ENCODE measurements around the gene AGO3.
"Not testable (repeated sequence)": the region's sequence is repeated elsewhere in the genome, so short reads cannot be mapped to it uniquely, and the experiment has no call there.

The AGO3 gene

DNA sequence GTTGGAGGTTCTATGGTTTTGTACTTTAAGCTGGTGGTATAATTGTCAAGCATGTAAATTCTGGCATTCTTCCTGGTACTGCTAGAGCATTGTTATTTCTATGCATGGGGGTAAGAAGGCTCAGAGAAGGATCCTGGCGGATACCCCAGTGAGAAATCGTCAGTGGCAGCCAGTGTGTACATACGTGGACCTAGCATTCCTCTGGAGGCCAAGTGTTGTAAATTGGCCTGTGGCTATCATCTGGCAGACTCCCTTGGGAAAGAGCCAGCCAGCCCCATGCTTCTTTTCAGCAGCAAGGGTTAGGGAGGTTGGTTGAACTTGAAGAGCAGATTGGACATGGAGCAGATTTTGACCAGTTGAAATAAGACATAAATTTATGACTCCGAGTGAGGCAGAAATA, 5.2 kb upstream of the AGO3 start:
- no peak for DNase-seq (ENCODE audit: low read depth)

GRCh38 chr1:35927472-35927871, 3.4 kb upstream of the AGO3 start:
- no peak for DNase-seq (ENCODE audit: low read depth)

DNA sequence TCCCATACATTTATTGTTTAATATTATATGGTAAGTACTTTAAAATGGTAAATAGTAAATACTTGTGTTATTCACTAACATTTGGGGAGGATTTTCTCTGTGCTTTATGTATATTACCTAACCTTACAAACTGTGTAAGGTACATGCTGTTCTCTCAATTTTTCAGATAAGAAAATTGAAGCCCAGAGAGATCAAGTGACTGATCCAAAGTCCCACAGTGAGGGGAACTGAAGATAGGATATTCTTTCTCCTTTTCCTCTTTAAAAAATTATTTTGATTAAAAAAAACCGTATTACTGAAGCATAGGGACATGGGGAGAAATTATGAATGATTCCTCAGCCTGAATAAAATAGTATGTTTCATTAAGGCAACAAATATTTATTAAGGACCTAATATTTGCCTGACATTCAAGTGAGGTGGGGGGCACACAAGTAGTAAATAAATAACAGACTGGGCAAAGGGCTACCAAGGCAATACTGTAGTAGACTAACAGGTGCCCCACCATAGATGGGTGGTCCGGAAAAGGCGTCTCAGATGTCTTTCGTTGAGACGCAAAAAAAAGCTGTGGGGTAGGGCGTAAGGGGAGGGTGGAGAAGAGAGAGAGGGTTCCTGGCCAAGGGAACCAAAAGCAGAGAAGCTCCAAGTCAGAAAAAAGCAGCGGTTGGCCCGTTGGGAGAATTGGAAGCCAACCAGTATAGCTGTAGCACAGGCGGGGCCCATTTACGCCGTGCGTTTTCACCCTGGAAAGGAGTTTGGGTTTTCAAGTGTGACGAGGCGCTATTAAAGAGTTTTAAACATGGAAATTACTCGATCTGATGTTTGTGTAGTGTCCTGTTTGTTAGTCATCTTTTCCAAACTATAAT, 944 bp upstream of the AGO3 start:
- peak; percentile 15 for DNase-seq (ENCODE audit: low read depth)

- DNase-seq (ENCODE audit: low read depth), result no peak
Measured at GRCh38 chr1:35931446-35932157, 697 bp downstream of the AGO3 start.

DNA sequence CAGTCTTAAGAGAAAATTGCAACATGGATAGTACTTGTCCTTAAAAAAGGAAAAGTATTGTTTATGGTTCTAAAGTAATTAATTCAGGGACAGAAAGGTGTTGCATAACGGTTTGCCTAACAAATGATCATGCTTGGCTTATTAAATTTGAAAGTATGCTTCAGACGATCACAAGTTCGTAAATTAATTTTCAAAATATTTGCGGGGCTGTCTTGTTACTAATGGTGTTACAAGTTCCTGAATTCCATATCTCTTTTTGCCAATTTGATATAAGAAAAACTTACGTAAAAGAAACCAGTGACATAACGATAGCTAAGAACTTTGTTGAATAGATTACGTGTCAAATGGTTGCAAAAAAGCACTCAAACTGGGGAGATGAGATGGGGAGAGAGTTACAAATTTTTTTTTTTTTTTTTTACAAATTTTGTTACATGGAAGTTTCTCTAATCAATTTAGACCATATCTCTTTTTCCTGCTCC, 1.3 kb downstream of the AGO3 start:
- no peak for DNase-seq (ENCODE audit: low read depth)

- no peak for DNase-seq (ENCODE audit: low read depth)
Measured at GRCh38 chr1:35932941-35933340, 2.0 kb downstream of the AGO3 start.

- DNase-seq (ENCODE audit: low read depth), result no peak
Measured at GRCh38 chr1:35935442-35936388, 4.8 kb downstream of the AGO3 start.

DNA sequence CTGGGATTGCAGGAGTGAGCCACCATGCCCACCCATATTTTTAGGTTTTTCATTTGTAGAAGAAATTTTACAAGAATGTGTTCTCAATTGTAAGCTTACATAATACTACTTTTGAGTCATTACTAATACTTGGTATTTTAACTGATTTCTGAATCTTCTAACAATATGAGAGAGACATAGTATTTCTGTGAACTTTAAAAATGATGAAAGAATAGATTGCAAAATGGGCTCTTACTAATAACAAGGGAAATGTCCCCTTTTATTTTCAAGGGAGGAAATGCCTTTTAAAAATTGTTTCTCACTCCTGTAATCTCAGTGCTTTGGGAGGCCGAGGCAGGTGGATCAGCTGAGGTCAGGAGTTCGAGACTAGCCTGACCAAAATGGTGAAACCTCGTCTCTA, 5.9 kb downstream of the AGO3 start:
- no peak for DNase-seq (ENCODE audit: low read depth)

DNA sequence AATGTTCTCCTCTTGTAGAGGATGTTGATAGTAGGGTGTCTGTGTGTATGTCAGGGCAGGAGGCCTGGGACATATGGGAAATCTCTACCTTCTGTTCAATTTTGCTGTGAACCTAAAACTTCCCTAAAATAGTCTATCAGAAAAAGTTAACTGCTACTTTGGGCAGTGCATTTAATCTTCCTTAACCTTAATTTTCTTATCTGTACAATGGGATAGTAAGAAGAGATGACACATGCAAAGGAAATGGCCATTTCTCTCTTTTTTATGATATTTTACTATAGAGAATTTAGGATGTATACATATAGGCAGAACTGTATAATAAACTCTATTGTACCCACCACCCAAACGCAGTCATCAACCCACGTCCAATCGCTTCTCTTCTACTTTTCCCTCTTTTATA, 8.6 kb downstream of the AGO3 start:
- DNase-seq (ENCODE audit: low read depth), result no peak

- DNase-seq (ENCODE audit: low read depth), result no peak
Measured at GRCh38 chr1:35945327-35945726, 14.4 kb downstream of the AGO3 start.

DNA sequence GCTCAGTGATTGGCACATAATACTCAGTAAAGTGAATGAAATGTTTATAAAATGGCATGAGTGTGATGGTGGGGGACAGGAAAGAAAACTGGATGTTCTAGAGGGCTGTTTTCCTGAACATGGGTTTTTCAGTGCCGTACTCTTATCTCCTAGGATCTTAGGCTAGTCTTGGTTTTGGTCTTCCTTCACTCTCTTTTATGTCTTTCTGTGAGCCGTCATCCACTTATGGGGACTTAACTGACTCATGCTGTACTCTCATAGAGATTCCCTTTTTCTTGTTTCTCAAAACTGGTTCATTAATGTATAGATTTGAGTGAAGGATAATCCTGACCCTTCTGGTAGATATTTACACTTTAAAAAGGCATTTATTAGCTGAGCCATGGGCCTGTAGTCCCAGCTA, 16.6 kb downstream of the AGO3 start:
- DNase-seq (ENCODE audit: low read depth), result no peak

GRCh38 chr1:35958558-35958957, 27.7 kb downstream of the AGO3 start:
- DNase-seq (ENCODE audit: low read depth), result no peak

DNA sequence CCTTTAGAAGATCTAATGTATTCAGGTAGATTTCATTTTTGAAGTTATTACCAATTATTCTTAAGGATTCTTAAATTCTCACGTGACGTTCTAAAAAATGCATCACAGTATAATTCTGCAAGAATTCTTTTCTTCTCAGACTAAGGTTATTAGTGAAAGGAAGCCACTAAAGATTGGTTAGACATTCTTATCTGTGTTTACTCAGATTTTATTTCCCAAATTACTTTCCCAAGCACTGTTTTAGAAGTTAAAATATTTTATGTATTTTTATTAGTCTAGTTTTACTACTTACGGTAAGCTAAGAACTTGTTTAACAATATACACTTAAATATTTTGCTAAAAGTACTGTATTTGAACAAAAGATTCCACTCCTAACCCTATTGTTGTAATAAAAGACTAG, 28.4 kb downstream of the AGO3 start:
- DNase-seq (ENCODE audit: low read depth), result no peak

DNA sequence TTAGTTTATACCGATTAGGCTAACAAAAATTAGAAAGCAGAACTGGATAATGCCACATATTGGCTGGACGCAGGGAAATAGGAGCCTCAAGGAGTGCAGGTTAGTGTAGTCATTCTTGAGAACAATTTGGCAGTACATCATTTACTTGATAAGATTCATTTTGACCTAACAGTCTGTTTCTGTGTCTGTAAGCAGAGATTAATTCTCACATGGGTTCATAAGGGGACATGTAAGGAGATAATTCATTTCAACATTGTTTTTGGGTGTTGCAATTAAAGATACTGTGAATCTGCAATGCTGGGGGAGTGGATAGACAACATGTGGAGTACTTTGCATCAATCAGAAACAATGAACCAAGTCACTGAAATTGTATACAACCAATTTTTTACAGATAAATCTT, 32.0 kb downstream of the AGO3 start:
- DNase-seq (ENCODE audit: low read depth), result no peak

- DNase-seq (ENCODE audit: low read depth), result not testable (repeated sequence)
Measured at GRCh38 chr1:35964277-35964676, 33.4 kb downstream of the AGO3 start.

GRCh38 chr1:35968396-35968795, 37.5 kb downstream of the AGO3 start:
- no peak for DNase-seq (ENCODE audit: low read depth)

DNA sequence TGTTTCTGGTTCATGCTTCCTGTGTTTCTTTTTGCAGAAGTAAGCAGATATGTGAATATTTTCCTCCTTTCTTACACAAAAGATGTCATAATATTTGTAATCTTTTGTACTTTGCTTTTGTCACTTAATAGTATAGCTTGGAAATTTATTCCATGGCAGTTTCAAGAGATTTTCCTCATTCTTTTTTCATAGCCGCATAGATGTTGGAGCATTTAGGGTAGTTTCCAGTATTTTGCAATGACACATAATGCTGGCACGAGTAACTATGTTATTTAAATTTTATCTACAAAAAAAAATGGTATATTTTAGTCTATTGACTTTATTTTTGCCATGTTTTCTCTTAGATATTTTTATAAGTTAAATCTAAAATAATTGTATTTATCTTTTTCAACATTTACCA, 40.7 kb downstream of the AGO3 start:
- no peak for DNase-seq (ENCODE audit: low read depth)

DNA sequence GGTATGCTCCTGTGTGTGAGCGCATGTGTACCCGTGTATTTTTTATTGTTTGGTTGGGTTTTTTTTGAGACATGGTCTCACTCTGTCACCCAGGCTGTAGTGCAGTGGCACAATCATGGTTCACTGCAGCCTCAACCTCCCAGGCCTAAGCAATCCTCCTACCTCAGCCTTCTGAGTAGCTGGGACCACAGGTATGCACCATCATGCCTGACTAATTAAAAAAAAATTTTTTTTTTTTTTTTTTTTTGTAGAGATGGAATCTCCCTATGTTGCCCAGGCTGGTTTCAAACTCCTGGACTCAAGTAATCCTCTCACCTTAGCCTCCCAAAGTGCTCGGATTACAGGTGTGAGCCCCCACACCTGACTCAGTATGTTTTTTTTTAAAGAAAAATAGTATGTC, 41.7 kb downstream of the AGO3 start:
- DNase-seq (ENCODE audit: low read depth), result not testable (repeated sequence)

DNA sequence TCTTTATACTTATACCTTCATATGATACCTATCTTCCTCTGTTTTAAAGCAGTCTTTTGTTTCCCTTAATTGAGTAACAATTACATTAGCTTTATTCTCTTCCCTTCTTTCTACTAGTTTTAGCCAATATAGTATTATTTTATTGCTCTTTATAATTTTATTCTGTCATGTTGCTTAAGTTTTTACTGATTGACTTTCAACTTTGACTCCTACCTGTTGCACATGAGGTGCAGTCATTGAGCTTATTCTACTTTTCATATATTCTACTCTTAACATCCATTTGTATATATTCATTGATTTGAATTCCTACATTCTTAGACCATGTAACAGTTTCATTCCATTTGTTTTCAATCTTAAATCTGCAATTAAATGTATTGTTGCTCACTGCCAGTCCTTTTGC, 49.2 kb downstream of the AGO3 start:
- DNase-seq (ENCODE audit: low read depth), result no peak

DNA sequence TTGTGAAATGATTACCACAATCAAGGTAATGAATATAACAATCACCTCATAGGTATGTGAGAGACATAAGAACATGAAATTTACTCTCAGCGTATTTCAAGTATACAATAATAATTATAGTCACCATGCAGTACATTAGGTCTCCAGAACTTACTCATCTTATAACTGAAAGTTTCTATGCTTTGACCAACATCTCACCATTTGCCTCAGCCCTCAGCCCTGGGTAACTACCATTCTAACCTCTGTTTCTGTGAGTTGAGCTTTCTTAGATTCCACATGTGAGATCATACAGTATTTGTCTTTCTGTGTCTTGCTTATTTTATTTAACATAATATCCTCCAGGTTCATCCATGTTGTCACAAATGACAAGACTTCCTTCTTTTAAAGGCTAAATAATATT, 57.3 kb downstream of the AGO3 start:
- DNase-seq (ENCODE audit: low read depth), result no peak

GRCh38 chr1:36006941-36007500, 76.1 kb downstream of the AGO3 start:
- no peak for DNase-seq (ENCODE audit: low read depth)

GRCh38 chr1:36007741-36008140, 76.8 kb downstream of the AGO3 start:
- DNase-seq (ENCODE audit: low read depth), result no peak

Measured in stimulated activated CD8-positive, alpha-beta memory T cell treated with anti-CD3 and anti-CD28 coated beads, Interleukin-12 subunit alpha, Interleukin-12 subunit beta, amount 100 ng/mL, for 4 hours (primary cell).